ENCODE measurements around the gene MDM4. TPM values are rescaled to one million over a fixed set of nuclear protein-coding genes. Genes with fewer than 3 reads are reported as not detected.

The MDM4 gene
- total RNA-seq, 1 experiment from 2014 or later = 49.6 TPM

DNA sequence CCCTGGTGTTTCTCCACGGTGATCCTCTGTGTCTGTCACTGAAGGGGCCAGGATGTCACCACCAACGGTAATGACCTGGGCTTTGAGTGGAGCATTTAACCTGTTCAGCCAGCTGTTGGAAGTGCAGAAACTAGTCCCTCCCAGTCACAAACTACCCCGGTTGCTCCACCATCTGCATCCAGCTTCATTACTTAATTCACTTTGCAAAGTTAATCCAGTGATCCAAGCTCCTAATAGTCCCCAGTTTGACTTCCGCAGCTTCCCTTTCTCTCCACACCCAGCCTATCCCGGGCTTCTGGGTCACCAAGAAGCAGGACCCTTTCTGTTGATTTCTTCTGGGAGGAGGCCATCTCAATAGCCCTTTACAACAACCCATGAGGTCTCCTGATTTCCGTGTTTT lies 63.5 kb downstream of the MDM4 start:
- Histone ChIP-seq H3K14ac (ENCODE audit: insufficient read depth, low read length) (no peak overlapping the region; the same call in 1 of the 2 replicates), H2BK120ac (ENCODE audit: low read depth, low read length, poor library complexity, severe bottlenecking) (no peak overlapping the region), H2BK5ac (ENCODE audit: insufficient read length, low read length) (no peak overlapping the region), H3K9ac (ENCODE audit: extremely low read depth, insufficient read length, low read length) (no peak overlapping the region), H2AFZ (ENCODE audit: low read length) (no peak overlapping the region), H3K4me1 (ENCODE audit: insufficient read depth, low read length) (peaks cover 16% of the 10 kb centered on the region; the same call in 1 of the 2 replicates), H3K79me1 (ENCODE audit: insufficient read depth, low read depth, low read length, poor library complexity, severe bottlenecking) (no peaks in the 10 kb centered on the region), H2BK20ac (ENCODE audit: low read depth, low read length, poor library complexity, severe bottlenecking) (no peak overlapping the region), H3K27me3 (ENCODE audit: insufficient read depth, low read length) (peaks cover 2% of the 10 kb centered on the region; the same call in 1 of the 2 replicates), H2BK15ac (ENCODE audit: low read depth, low read length) (no peak overlapping the region), H4K91ac (ENCODE audit: insufficient read length, low read depth, low read length) (no peak overlapping the region), H3K9me3 (ENCODE audit: control insufficient read depth, low read depth, low read length) (no peaks in the 10 kb centered on the region), H4K5ac (ENCODE audit: insufficient read length, low read depth, low read length) (no peak overlapping the region), H4K20me1 (ENCODE audit: control insufficient read depth, insufficient read depth, insufficient read length) (no peaks in the 10 kb centered on the region), H4K8ac (replicated peaks; ENCODE audit: insufficient read length, low read depth, low read length) (no peak overlapping the region), H3K79me2 (ENCODE audit: insufficient read depth, low read length) (no peaks in the 10 kb centered on the region), H3K4ac (ENCODE audit: low read depth, low read length) (no peak overlapping the region), H3T11ph (ENCODE audit: low read length) (no peak overlapping the region), H3K56ac (ENCODE audit: insufficient read length, low read depth, low read length) (no peak overlapping the region), H3K18ac (ENCODE audit: insufficient read length, low read depth, low read length) (no peak overlapping the region), H3K23me2 (ENCODE audit: insufficient read length, low read depth, low read length, poor library complexity, severe bottlenecking) (no peaks in the 10 kb centered on the region), H3K4me2 (ENCODE audit: insufficient read depth, insufficient read length, low read length) (peak overlapping the region; percentile 53), H2BK12ac (ENCODE audit: insufficient read length, low read depth, low read length) (no peak overlapping the region), H2AK5ac (ENCODE audit: insufficient read length, low read length) (no peak overlapping the region), H3K27ac (ENCODE audit: insufficient read length, low read depth, low read length) (no peak overlapping the region), H3K23ac (ENCODE audit: insufficient read length, low read depth, low read length) (no peak overlapping the region)
- H3K4me3 Mint-ChIP-seq = peak overlapping the region in 1 of 2 experiments; percentile 19; a peak in 2 of 5 replicates
- DNase-seq = no peak
- TF ChIP-seq, protein P1, sequence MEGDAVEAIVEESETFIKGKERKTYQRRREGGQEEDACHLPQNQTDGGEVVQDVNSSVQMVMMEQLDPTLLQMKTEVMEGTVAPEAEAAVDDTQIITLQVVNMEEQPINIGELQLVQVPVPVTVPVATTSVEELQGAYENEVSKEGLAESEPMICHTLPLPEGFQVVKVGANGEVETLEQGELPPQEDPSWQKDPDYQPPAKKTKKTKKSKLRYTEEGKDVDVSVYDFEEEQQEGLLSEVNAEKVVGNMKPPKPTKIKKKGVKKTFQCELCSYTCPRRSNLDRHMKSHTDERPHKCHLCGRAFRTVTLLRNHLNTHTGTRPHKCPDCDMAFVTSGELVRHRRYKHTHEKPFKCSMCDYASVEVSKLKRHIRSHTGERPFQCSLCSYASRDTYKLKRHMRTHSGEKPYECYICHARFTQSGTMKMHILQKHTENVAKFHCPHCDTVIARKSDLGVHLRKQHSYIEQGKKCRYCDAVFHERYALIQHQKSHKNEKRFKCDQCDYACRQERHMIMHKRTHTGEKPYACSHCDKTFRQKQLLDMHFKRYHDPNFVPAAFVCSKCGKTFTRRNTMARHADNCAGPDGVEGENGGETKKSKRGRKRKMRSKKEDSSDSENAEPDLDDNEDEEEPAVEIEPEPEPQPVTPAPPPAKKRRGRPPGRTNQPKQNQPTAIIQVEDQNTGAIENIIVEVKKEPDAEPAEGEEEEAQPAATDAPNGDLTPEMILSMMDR (conservative IDR thresholded peaks at IDR 0.05) = no peak
- no CpG with 5 or more reads among the region's 6 CpGs for WGBS (ENCODE audit: extremely low coverage, insufficient read length, low lambda C conversion rate)
- no peaks in the 10 kb centered on the region; a peak in 1 of 7 replicates for H3K36me3 Mint-ChIP-seq (ENCODE audit: insufficient read depth in 1 of 3, low read depth in 3 of 3)
- H3K27me3 Mint-ChIP-seq (ENCODE audit: low read depth) = peaks cover 36% of the 10 kb centered on the region
- H3K9me3 Mint-ChIP-seq = no peaks in the 10 kb centered on the region; a peak in 1 of 5 replicates
- H3K4me1 Mint-ChIP-seq = peaks cover 46 to 57% of the 10 kb centered on the region in 2 experiments
- H3K27ac Mint-ChIP-seq = no peak overlapping the region

All from H9 (cell line).